ENCODE results near the gene FNDC4. TPM values are rescaled to one million over a fixed set of nuclear protein-coding genes. Genes with fewer than 3 reads are reported as not detected.

The FNDC4 gene
- total and polyA plus RNA-seq, 2 experiments from 2014 or later = 43.4 to 53.4 TPM

GRCh38 chr2:27464443-27464842 lies 30.6 kb downstream of the FNDC4 start:
- Histone ChIP-seq H3K27me3 (no peaks in the 10 kb centered on the region), H3K9me3 (ENCODE audit: low read depth) (no peaks in the 10 kb centered on the region), H3K4me3 (no peak overlapping the region), H3K36me3 (peaks cover 4% of the 10 kb centered on the region), H3K4me1 (ENCODE audit: low read depth) (no peaks in the 10 kb centered on the region), H3K27ac (no peak overlapping the region)
- DNase-seq (ENCODE audit: low read depth in 1 of 2, low spot score in 1 of 2) = no peak
- TF ChIP-seq CTCF (IDR thresholded peaks at IDR 0.05; ENCODE audit: low read depth, low read length) = no peak

- Histone ChIP-seq H3K27ac (no peak overlapping the region), H3K4me1 (ENCODE audit: low read depth) (no peaks in the 10 kb centered on the region), H3K9me3 (ENCODE audit: low read depth) (no peaks in the 10 kb centered on the region), H3K27me3 (no peaks in the 10 kb centered on the region), H3K4me3 (no peak overlapping the region), H3K36me3 (peaks cover 30% of the 10 kb centered on the region)
- no peak for DNase-seq (ENCODE audit: low read depth in 1 of 2, low spot score in 1 of 2)
- no peak for TF ChIP-seq CTCF (IDR thresholded peaks at IDR 0.05; ENCODE audit: low read depth, low read length)
Measured at GRCh38 chr2:27461118-27461517, 33.9 kb downstream of the FNDC4 start.

GRCh38 chr2:27453968-27454367 lies 41.0 kb downstream of the FNDC4 start:
- H3K36me3 ChIP-seq = peaks cover 47% of the 10 kb centered on the region
- no peak for TF ChIP-seq CTCF (IDR thresholded peaks at IDR 0.05; ENCODE audit: low read depth, low read length)
- no peak for DNase-seq (ENCODE audit: low read depth in 1 of 2, low spot score in 1 of 2)
- no peak overlapping the region for H3K4me3 ChIP-seq
- no peaks in the 10 kb centered on the region for H3K4me1 ChIP-seq (ENCODE audit: low read depth)
- no peaks in the 10 kb centered on the region for H3K27me3 ChIP-seq
- no peak overlapping the region for H3K27ac ChIP-seq
- H3K9me3 ChIP-seq (ENCODE audit: low read depth) = no peaks in the 10 kb centered on the region

- Histone ChIP-seq H3K9me3 (ENCODE audit: low read depth) (no peaks in the 10 kb centered on the region), H3K4me3 (no peak overlapping the region), H3K36me3 (peaks cover 36% of the 10 kb centered on the region), H3K4me1 (ENCODE audit: low read depth) (no peaks in the 10 kb centered on the region), H3K27me3 (no peaks in the 10 kb centered on the region), H3K27ac (no peak overlapping the region)
- DNase-seq (ENCODE audit: low read depth in 1 of 2, low spot score in 1 of 2) = no peak
- TF ChIP-seq CTCF (IDR thresholded peaks at IDR 0.05; ENCODE audit: low read depth, low read length) = no peak
Measured at GRCh38 chr2:27451095-27451494, 43.9 kb downstream of the FNDC4 start.

- TF ChIP-seq CTCF (IDR thresholded peaks at IDR 0.05; ENCODE audit: low read depth, low read length) = no peak
- peaks cover 31% of the 10 kb centered on the region for H3K36me3 ChIP-seq
- H3K27me3 ChIP-seq = no peaks in the 10 kb centered on the region
- H3K4me3 ChIP-seq = no peak overlapping the region
- no peaks in the 10 kb centered on the region for H3K9me3 ChIP-seq (ENCODE audit: low read depth)
- no peaks in the 10 kb centered on the region for H3K4me1 ChIP-seq (ENCODE audit: low read depth)
- no peak overlapping the region for H3K27ac ChIP-seq
- no peak for DNase-seq (ENCODE audit: low read depth in 1 of 2, low spot score in 1 of 2)
Measured at GRCh38 chr2:27448381-27448780, 46.6 kb downstream of the FNDC4 start.

- Histone ChIP-seq H3K27ac (no peak overlapping the region), H3K36me3 (peaks cover 24% of the 10 kb centered on the region), H3K4me1 (ENCODE audit: low read depth) (no peaks in the 10 kb centered on the region), H3K4me3 (no peak overlapping the region), H3K9me3 (ENCODE audit: low read depth) (no peaks in the 10 kb centered on the region), H3K27me3 (no peaks in the 10 kb centered on the region)
- TF ChIP-seq CTCF (IDR thresholded peaks at IDR 0.05; ENCODE audit: low read depth, low read length) = no peak
- no peak for DNase-seq (ENCODE audit: low read depth in 1 of 2, low spot score in 1 of 2)
Measured at GRCh38 chr2:27446057-27446456, 48.9 kb downstream of the FNDC4 start.

Measured in cardiac muscle cell (in vitro differentiated cells and primary cell).